Dendritic cell treated with granulocyte-macrophage colony-stimulating factor and Interleukin-4, amounts not matched to agents 40 ng/mL and 50 ng/mL, for 4 days (primary cell): ENCODE results near the gene PTTG1.

ENCODE experiments used
- H3K27ac Mint-ChIP-seq: one replicate; pipeline ENCODE4 v1.8.0; 2022; ENCODE audit warnings: mild to moderate bottlenecking, mixed read lengths
- H3K27me3 Mint-ChIP-seq: one replicate; pipeline ENCODE4 v1.8.0; 2022; ENCODE audit warnings: mild to moderate bottlenecking, mixed read lengths
- H3K36me3 Mint-ChIP-seq: one replicate; pipeline ENCODE4 v1.8.0; 2022; ENCODE audit warnings: low read depth, mixed read lengths
- H3K4me1 Mint-ChIP-seq: one replicate; pipeline ENCODE4 v1.8.0; 2022; ENCODE audit warnings: low read depth, mixed read lengths
- H3K4me3 Mint-ChIP-seq: one replicate; pipeline ENCODE4 v1.8.0; 2022; ENCODE audit warnings: mild to moderate bottlenecking, moderate library complexity, mixed read lengths
- H3K9me3 Mint-ChIP-seq: one replicate; pipeline ENCODE4 v1.8.0; 2022; ENCODE audit warnings: mixed read lengths
- intact Hi-C: fragments of 100-400 bp; cut with micrococcal nuclease; formaldehyde crosslinking; loops from one replicate; pipeline ENCODE4 v1.15.0; 2022

PTTG1 gene

GRCh38 chr5:160452036-160452435 is 30.4 kb downstream of the PTTG1 start:
- peak overlapping the region; percentile 52 for H3K27ac Mint-ChIP-seq
- H3K36me3 Mint-ChIP-seq = no peaks in the 10 kb centered on the region
- peaks cover 28% of the 10 kb centered on the region for H3K4me1 Mint-ChIP-seq
- H3K27me3 Mint-ChIP-seq = peaks cover 18% of the 10 kb centered on the region
- intact Hi-C loops = no loop called here
- no peak overlapping the region for H3K4me3 Mint-ChIP-seq
- no peaks in the 10 kb centered on the region for H3K9me3 Mint-ChIP-seq

- Mint-ChIP-seq H3K4me3 (no peak overlapping the region), H3K9me3 (no peaks in the 10 kb centered on the region), H3K27ac (peak overlapping the region; percentile 52), H3K27me3 (peaks cover 18% of the 10 kb centered on the region), H3K36me3 (no peaks in the 10 kb centered on the region), H3K4me1 (peaks cover 28% of the 10 kb centered on the region)
- intact Hi-C loops = no loop called here
Observed at GRCh38 chr5:160452795-160453194, 31.1 kb downstream of the PTTG1 start.

- no peak overlapping the region for H3K27ac Mint-ChIP-seq
- H3K4me1 Mint-ChIP-seq = peaks cover 28% of the 10 kb centered on the region
- peaks cover 18% of the 10 kb centered on the region for H3K27me3 Mint-ChIP-seq
- H3K36me3 Mint-ChIP-seq = no peaks in the 10 kb centered on the region
- H3K4me3 Mint-ChIP-seq = no peak overlapping the region
- H3K9me3 Mint-ChIP-seq = no peaks in the 10 kb centered on the region
- intact Hi-C loops = no loop called here
Observed at GRCh38 chr5:160453751-160454150, 32.1 kb downstream of the PTTG1 start.

GRCh38 chr5:160455600-160455999 is 33.9 kb downstream of the PTTG1 start:
- Mint-ChIP-seq H3K9me3 (no peaks in the 10 kb centered on the region), H3K4me3 (no peak overlapping the region), H3K4me1 (peaks cover 28% of the 10 kb centered on the region), H3K27ac (no peak overlapping the region), H3K36me3 (no peaks in the 10 kb centered on the region), H3K27me3 (peaks cover 18% of the 10 kb centered on the region)
- intact Hi-C loops = no loop called here

- Mint-ChIP-seq H3K27me3 (peaks cover 18% of the 10 kb centered on the region), H3K36me3 (no peaks in the 10 kb centered on the region), H3K4me1 (peaks cover 28% of the 10 kb centered on the region), H3K4me3 (no peak overlapping the region), H3K27ac (no peak overlapping the region), H3K9me3 (no peaks in the 10 kb centered on the region)
- intact Hi-C loops = no loop called here
Observed at GRCh38 chr5:160456480-160457177, 35.0 kb downstream of the PTTG1 start.

- peaks cover 18% of the 10 kb centered on the region for H3K27me3 Mint-ChIP-seq
- H3K4me1 Mint-ChIP-seq = peaks cover 26% of the 10 kb centered on the region
- H3K36me3 Mint-ChIP-seq = no peaks in the 10 kb centered on the region
- H3K27ac Mint-ChIP-seq = no peak overlapping the region
- no peaks in the 10 kb centered on the region for H3K9me3 Mint-ChIP-seq
- H3K4me3 Mint-ChIP-seq = no peak overlapping the region
- intact Hi-C loops = no loop called here
Observed at GRCh38 chr5:160457252-160457651, 35.6 kb downstream of the PTTG1 start.

GRCh38 chr5:160458806-160459800 is 37.4 kb downstream of the PTTG1 start:
- intact Hi-C loops = no loop called here
- H3K4me1 Mint-ChIP-seq = peaks cover 13% of the 10 kb centered on the region
- no peak overlapping the region for H3K4me3 Mint-ChIP-seq
- no peaks in the 10 kb centered on the region for H3K9me3 Mint-ChIP-seq
- no peaks in the 10 kb centered on the region for H3K36me3 Mint-ChIP-seq
- peaks cover 17% of the 10 kb centered on the region for H3K27me3 Mint-ChIP-seq
- H3K27ac Mint-ChIP-seq = no peak overlapping the region

- peaks cover 9% of the 10 kb centered on the region for H3K4me1 Mint-ChIP-seq
- peaks cover 8% of the 10 kb centered on the region for H3K27me3 Mint-ChIP-seq
- no peak overlapping the region for H3K27ac Mint-ChIP-seq
- no peak overlapping the region for H3K4me3 Mint-ChIP-seq
- no peaks in the 10 kb centered on the region for H3K36me3 Mint-ChIP-seq
- H3K9me3 Mint-ChIP-seq = no peaks in the 10 kb centered on the region
- intact Hi-C loops = no loop called here
Observed at GRCh38 chr5:160460377-160461049, 38.9 kb downstream of the PTTG1 start.

GRCh38 chr5:160461378-160461777 is 39.7 kb downstream of the PTTG1 start:
- H3K4me1 Mint-ChIP-seq = peaks cover 8% of the 10 kb centered on the region
- no peak overlapping the region for H3K27ac Mint-ChIP-seq
- H3K9me3 Mint-ChIP-seq = no peaks in the 10 kb centered on the region
- H3K4me3 Mint-ChIP-seq = no peak overlapping the region
- H3K36me3 Mint-ChIP-seq = no peaks in the 10 kb centered on the region
- intact Hi-C loops = no loop called here
- H3K27me3 Mint-ChIP-seq = peaks cover 2% of the 10 kb centered on the region

- no peaks in the 10 kb centered on the region for H3K36me3 Mint-ChIP-seq
- H3K4me1 Mint-ChIP-seq = peaks cover 16% of the 10 kb centered on the region
- no peaks in the 10 kb centered on the region for H3K9me3 Mint-ChIP-seq
- no peak overlapping the region for H3K4me3 Mint-ChIP-seq
- H3K27me3 Mint-ChIP-seq = peaks cover 2% of the 10 kb centered on the region
- intact Hi-C loops = no loop called here
- no peak overlapping the region for H3K27ac Mint-ChIP-seq
Observed at GRCh38 chr5:160462167-160462566, 40.5 kb downstream of the PTTG1 start.

- no peaks in the 10 kb centered on the region for H3K9me3 Mint-ChIP-seq
- H3K27me3 Mint-ChIP-seq = peaks cover 2% of the 10 kb centered on the region
- no peak overlapping the region for H3K4me3 Mint-ChIP-seq
- H3K27ac Mint-ChIP-seq = no peak overlapping the region
- H3K4me1 Mint-ChIP-seq = peaks cover 27% of the 10 kb centered on the region
- intact Hi-C loops = no loop called here
- H3K36me3 Mint-ChIP-seq = peaks cover 4% of the 10 kb centered on the region
Observed at GRCh38 chr5:160463227-160463626, 41.6 kb downstream of the PTTG1 start.

- intact Hi-C loops = no loop called here
- peaks cover 9% of the 10 kb centered on the region for H3K36me3 Mint-ChIP-seq
- H3K27ac Mint-ChIP-seq = no peak overlapping the region
- no peak overlapping the region for H3K4me3 Mint-ChIP-seq
- H3K9me3 Mint-ChIP-seq = no peaks in the 10 kb centered on the region
- H3K27me3 Mint-ChIP-seq = peaks cover 2% of the 10 kb centered on the region
- H3K4me1 Mint-ChIP-seq = peaks cover 28% of the 10 kb centered on the region
Observed at GRCh38 chr5:160463740-160464465, 42.2 kb downstream of the PTTG1 start.

- H3K27me3 Mint-ChIP-seq = peaks cover 2% of the 10 kb centered on the region
- no peaks in the 10 kb centered on the region for H3K9me3 Mint-ChIP-seq
- H3K4me1 Mint-ChIP-seq = peaks cover 33% of the 10 kb centered on the region
- intact Hi-C loops = no loop called here
- peaks cover 14% of the 10 kb centered on the region for H3K36me3 Mint-ChIP-seq
- no peak overlapping the region for H3K4me3 Mint-ChIP-seq
- H3K27ac Mint-ChIP-seq = no peak overlapping the region
Observed at GRCh38 chr5:160464466-160464797, 42.8 kb downstream of the PTTG1 start.
